ENCODE results near the gene CCDC88C.

Gene CCDC88C

GRCh38 chr14:91323671-91324605 lies 93.7 kb downstream of the CCDC88C start:
- peak overlapping the region; percentile 43 for H3K4me3 ChIP-seq (ENCODE audit: low read length)
- peak; percentile 73 for DNase-seq (ENCODE audit: low read depth, low spot score)

- no peak for DNase-seq (ENCODE audit: low read depth, low spot score)
- H3K4me3 ChIP-seq (ENCODE audit: low read length): no peak overlapping the region
These were observed 94.6 kb downstream of the CCDC88C start for GRCh38 chr14:91323031-91323430.

- DNase-seq (ENCODE audit: low read depth, low spot score): no peak
- no peak overlapping the region for H3K4me3 ChIP-seq (ENCODE audit: low read length)
These were observed 95.0 kb downstream of the CCDC88C start for GRCh38 chr14:91322623-91323022.

GRCh38 chr14:91321131-91321530 lies 96.5 kb downstream of the CCDC88C start:
- DNase-seq (ENCODE audit: low read depth, low spot score): no peak
- no peak overlapping the region for H3K4me3 ChIP-seq (ENCODE audit: low read length)

GRCh38 chr14:91320266-91320665 lies 97.4 kb downstream of the CCDC88C start:
- no peak overlapping the region for H3K4me3 ChIP-seq (ENCODE audit: low read length)
- DNase-seq (ENCODE audit: low read depth, low spot score): no peak

GRCh38 chr14:91318911-91319310 lies 98.7 kb downstream of the CCDC88C start:
- H3K4me3 ChIP-seq (ENCODE audit: low read length): no peak overlapping the region
- no peak for DNase-seq (ENCODE audit: low read depth, low spot score)

- peak; percentile 88 for DNase-seq (ENCODE audit: low read depth, low spot score)
- H3K4me3 ChIP-seq (ENCODE audit: low read length): peak overlapping the region; percentile 20
These were observed 100.0 kb downstream of the CCDC88C start for GRCh38 chr14:91317381-91318308.

- no peak for DNase-seq (ENCODE audit: low read depth, low spot score)
- no peak overlapping the region for H3K4me3 ChIP-seq (ENCODE audit: low read length)
These were observed 100.9 kb downstream of the CCDC88C start for GRCh38 chr14:91316761-91317160.

- DNase-seq (ENCODE audit: low read depth, low spot score): peak; percentile 93
- H3K4me3 ChIP-seq (ENCODE audit: low read length): no peak overlapping the region; the same call in none of the 2 replicates
These were observed 101.8 kb downstream of the CCDC88C start for GRCh38 chr14:91315844-91316267.

GRCh38 chr14:91313852-91314251 lies 103.8 kb downstream of the CCDC88C start:
- no peak for DNase-seq (ENCODE audit: low read depth, low spot score)
- H3K4me3 ChIP-seq (ENCODE audit: low read length): no peak overlapping the region

- DNase-seq (ENCODE audit: low read depth, low spot score): no peak
- H3K4me3 ChIP-seq (ENCODE audit: low read length): no peak overlapping the region
These were observed 104.3 kb downstream of the CCDC88C start for GRCh38 chr14:91313154-91313850.

- no peak overlapping the region for H3K4me3 ChIP-seq (ENCODE audit: low read length)
- DNase-seq (ENCODE audit: low read depth, low spot score): peak; percentile 71
These were observed 106.3 kb downstream of the CCDC88C start for GRCh38 chr14:91311284-91311662.

GRCh38 chr14:91310606-91311283 lies 106.9 kb downstream of the CCDC88C start:
- no peak for DNase-seq (ENCODE audit: low read depth, low spot score)
- no peak overlapping the region for H3K4me3 ChIP-seq (ENCODE audit: low read length)

- DNase-seq (ENCODE audit: low read depth, low spot score): no peak
- no peak overlapping the region for H3K4me3 ChIP-seq (ENCODE audit: low read length)
These were observed 107.8 kb downstream of the CCDC88C start for GRCh38 chr14:91309756-91310280.

GRCh38 chr14:91308337-91308736 lies 109.3 kb downstream of the CCDC88C start:
- no peak for DNase-seq (ENCODE audit: low read depth, low spot score)

GRCh38 chr14:91307652-91308051 lies 110.0 kb downstream of the CCDC88C start:
- no peak overlapping the region for H3K4me3 ChIP-seq (ENCODE audit: low read length)
- DNase-seq (ENCODE audit: low read depth, low spot score): no peak

More at GRCh38 chr14:91308337-91308736, 109.3 kb downstream of the CCDC88C start:
- no peak overlapping the region for H3K4me3 ChIP-seq (ENCODE audit: low read length)

GRCh38 chr14:91307046-91307445 lies 110.6 kb downstream of the CCDC88C start:
- DNase-seq (ENCODE audit: low read depth, low spot score): no peak
- H3K4me3 ChIP-seq (ENCODE audit: low read length): no peak overlapping the region

GRCh38 chr14:91306547-91306946 lies 111.1 kb downstream of the CCDC88C start:
- no peak for DNase-seq (ENCODE audit: low read depth, low spot score)
- H3K4me3 ChIP-seq (ENCODE audit: low read length): no peak overlapping the region
